Calu3 (cell line): ENCODE data around the gene SRSF4. TPM values are rescaled to one million over a fixed set of nuclear protein-coding genes. Genes with fewer than 3 reads are reported as not detected.

Experiments
- BruUV-seq: library from RNA; stranded (reverse); fragments of 400-500 nt; replicated peaks from 2 replicates; lab custom pipeline; 2021; lab: Mats Ljungman, UMichigan
- CTCF ChIA-PET: fragments of 300-600 bp; sonication (Branson Sonifier 250); formaldehyde crosslinking; loops from one replicate; lab custom pipeline; 2022; ENCODE audit warnings: antibody characterized with exemption; lab: Charles Lee
- DNase-seq: peaks from one replicate; pipeline ENCODE4 v3.0.0; 2022
- H3K27ac Mint-ChIP-seq: one replicate; pipeline ENCODE4 v1.8.0; 2022; ENCODE audit warnings: mixed read lengths; ENCODE audit not compliant: unreplicated experiment
- H3K27me3 Mint-ChIP-seq: one replicate; pipeline ENCODE4 v1.8.0; 2022; ENCODE audit warnings: mixed read lengths; ENCODE audit not compliant: unreplicated experiment
- H3K36me3 Mint-ChIP-seq: one replicate; pipeline ENCODE4 v1.8.0; 2022; ENCODE audit warnings: mild to moderate bottlenecking, moderate library complexity, mixed read lengths; ENCODE audit not compliant: insufficient read depth, unreplicated experiment
- H3K4me1 Mint-ChIP-seq: one replicate; pipeline ENCODE4 v1.8.0; 2022; ENCODE audit warnings: mild to moderate bottlenecking, low read depth, mixed read lengths; ENCODE audit not compliant: unreplicated experiment
- H3K4me3 Mint-ChIP-seq: one replicate; pipeline ENCODE4 v1.8.0; 2022; ENCODE audit warnings: mild to moderate bottlenecking, low read depth, moderate library complexity, mixed read lengths; ENCODE audit not compliant: unreplicated experiment
- H3K9me3 Mint-ChIP-seq: one replicate; pipeline ENCODE4 v1.8.0; 2022; ENCODE audit warnings: low read depth, mixed read lengths; ENCODE audit not compliant: unreplicated experiment
- intact Hi-C: fragments of 100-400 bp; cut with micrococcal nuclease; formaldehyde crosslinking; loops from one replicate; pipeline ENCODE4 v1.10.0; 2022; ENCODE audit not compliant: unreplicated experiment
- total RNA-seq: library from RNA; stranded (reverse); gene quantifications from 2 replicates; pipeline ENCODE4 v1.2.3, GENCODE V29; 2022
- TF ChIP-seq, protein P1 (sequence below): fragments of 200-600 bp; IDR thresholded peaks from one replicate; pipeline ENCODE4 v1.8.0; 2022; ENCODE audit warnings: antibody characterized with exemption; ENCODE audit not compliant: unreplicated experiment

The SRSF4 gene
- total RNA-seq, 1 experiment from 2014 or later, result 65.4 TPM

DNA sequence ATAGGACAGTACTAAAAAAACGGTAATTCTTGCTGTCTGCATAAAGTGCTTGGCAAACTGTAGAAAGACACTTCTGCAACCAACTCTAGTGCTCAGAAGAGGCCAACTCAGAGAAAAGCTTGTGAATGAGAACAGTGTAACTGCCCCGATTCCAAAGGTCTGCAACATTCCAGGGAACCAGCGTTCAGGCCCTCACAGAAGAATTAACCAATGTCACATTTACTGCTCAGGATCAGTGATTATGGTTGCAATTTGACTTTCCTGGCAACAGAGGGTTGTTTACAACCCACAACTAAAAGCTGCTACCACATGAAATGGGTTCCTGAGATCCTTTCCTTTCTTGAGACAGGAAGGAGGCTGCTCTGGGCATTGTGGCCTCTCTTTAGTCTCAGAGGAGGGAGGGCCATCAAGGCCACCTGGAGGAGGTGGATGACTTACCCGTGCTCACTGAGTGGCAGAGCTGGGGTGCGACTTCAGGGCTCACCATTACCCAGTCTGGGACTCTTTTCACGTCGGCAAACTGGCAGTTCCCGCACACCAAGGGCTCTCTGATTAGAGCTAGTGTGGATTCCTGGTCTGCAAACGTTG, 15.3 kb downstream of the SRSF4 start:
- CTCF ChIA-PET, result no interaction called here
- Mint-ChIP-seq H3K4me3 (no peak overlapping the region), H3K4me1 (peaks cover 11% of the 10 kb centered on the region), H3K27me3 (no peaks in the 10 kb centered on the region), H3K9me3 (no peaks in the 10 kb centered on the region), H3K27ac (no peak overlapping the region), H3K36me3 (peaks cover 54% of the 10 kb centered on the region)
- DNase-seq, result no peak
- intact Hi-C loops, result loop anchor here (1.0 kb wide), 1 partner anchor 12 kb away; no protein-coding TSS in a partner anchor
- TF ChIP-seq, protein P1, sequence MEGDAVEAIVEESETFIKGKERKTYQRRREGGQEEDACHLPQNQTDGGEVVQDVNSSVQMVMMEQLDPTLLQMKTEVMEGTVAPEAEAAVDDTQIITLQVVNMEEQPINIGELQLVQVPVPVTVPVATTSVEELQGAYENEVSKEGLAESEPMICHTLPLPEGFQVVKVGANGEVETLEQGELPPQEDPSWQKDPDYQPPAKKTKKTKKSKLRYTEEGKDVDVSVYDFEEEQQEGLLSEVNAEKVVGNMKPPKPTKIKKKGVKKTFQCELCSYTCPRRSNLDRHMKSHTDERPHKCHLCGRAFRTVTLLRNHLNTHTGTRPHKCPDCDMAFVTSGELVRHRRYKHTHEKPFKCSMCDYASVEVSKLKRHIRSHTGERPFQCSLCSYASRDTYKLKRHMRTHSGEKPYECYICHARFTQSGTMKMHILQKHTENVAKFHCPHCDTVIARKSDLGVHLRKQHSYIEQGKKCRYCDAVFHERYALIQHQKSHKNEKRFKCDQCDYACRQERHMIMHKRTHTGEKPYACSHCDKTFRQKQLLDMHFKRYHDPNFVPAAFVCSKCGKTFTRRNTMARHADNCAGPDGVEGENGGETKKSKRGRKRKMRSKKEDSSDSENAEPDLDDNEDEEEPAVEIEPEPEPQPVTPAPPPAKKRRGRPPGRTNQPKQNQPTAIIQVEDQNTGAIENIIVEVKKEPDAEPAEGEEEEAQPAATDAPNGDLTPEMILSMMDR, result no peak
- no TSS peak for BruUV-seq

DNA sequence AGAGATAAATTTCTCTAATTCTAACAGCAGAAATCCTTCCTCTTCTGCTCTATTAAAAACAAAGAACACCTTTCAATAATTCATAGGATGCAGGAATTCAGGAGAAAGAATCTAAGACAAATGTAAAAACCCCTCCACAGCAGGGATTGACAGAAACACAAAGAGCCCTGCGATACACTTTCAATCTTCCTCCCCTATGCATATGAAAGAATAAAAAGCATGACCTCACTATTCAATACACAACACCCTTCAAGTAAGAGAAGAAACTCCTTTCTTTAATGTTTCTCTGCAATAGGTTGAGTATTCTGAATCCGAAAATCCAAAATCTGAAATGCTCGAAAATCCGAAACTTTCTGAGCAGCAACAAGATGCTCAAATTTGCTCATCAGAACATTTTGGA, 17.1 kb downstream of the SRSF4 start:
- CTCF ChIA-PET, result no interaction called here
- BruUV-seq, result no TSS peak
- Mint-ChIP-seq H3K27me3 (no peaks in the 10 kb centered on the region), H3K9me3 (no peaks in the 10 kb centered on the region), H3K27ac (no peak overlapping the region), H3K4me3 (no peak overlapping the region), H3K4me1 (no peaks in the 10 kb centered on the region), H3K36me3 (peaks cover 48% of the 10 kb centered on the region)
- TF ChIP-seq, protein P1, result no peak
- DNase-seq, result no peak
- intact Hi-C loops, result no loop called here

GRCh38 chr1:29162476-29163138, 19.1 kb downstream of the SRSF4 start:
- no TSS peak for BruUV-seq
- CTCF ChIA-PET, result no interaction called here
- peaks cover 50% of the 10 kb centered on the region for H3K36me3 Mint-ChIP-seq
- intact Hi-C loops, result no loop called here
- H3K9me3 Mint-ChIP-seq, result no peaks in the 10 kb centered on the region
- no peak for DNase-seq
- H3K4me1 Mint-ChIP-seq, result no peaks in the 10 kb centered on the region
- no peaks in the 10 kb centered on the region for H3K27me3 Mint-ChIP-seq
- H3K4me3 Mint-ChIP-seq, result no peak overlapping the region
- TF ChIP-seq, protein P1, result no peak
- no peak overlapping the region for H3K27ac Mint-ChIP-seq

DNA sequence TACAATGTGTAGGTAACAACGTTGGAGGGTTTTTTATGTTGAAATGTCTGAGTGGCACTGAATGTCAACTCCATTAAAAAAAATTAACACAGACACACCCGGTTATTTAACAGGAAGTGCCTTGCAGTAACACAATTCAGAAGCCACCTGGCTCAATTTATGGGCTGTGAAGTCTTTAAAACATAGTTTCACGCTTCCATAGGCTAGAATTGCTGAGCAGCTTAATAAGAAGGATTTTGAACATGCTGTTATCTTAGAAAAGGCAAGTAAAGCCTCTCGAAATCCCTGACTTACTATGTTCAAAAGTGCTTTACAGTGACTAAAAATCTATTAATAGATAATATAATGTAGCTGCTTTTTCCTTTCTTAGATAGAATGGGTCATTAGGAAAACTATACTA, 19.7 kb downstream of the SRSF4 start:
- Mint-ChIP-seq H3K27me3 (no peaks in the 10 kb centered on the region), H3K4me3 (no peak overlapping the region), H3K36me3 (peaks cover 52% of the 10 kb centered on the region), H3K4me1 (no peaks in the 10 kb centered on the region), H3K27ac (no peak overlapping the region), H3K9me3 (no peaks in the 10 kb centered on the region)
- no TSS peak for BruUV-seq
- TF ChIP-seq, protein P1, result no peak
- intact Hi-C loops, result no loop called here
- no peak for DNase-seq
- CTCF ChIA-PET, result no interaction called here
